GM06990 (cell line): ENCODE results near the gene RAB3GAP1.
"Not testable (repeated sequence)": the region's sequence is repeated elsewhere in the genome, so short reads cannot be mapped to it uniquely, and the experiment has no call there.

Source experiments
- DNase-seq: peaks from one replicate; pipeline ENCODE4 v3.0.0-alpha.2; 2011; ENCODE audit not compliant: insufficient read length; ENCODE audit errors: extremely low read depth
- H3K27me3 ChIP-seq: replicated peaks from 2 replicates; pipeline ENCODE4 v1.6.0; 2011; ENCODE audit warnings: low read length; ENCODE audit not compliant: control insufficient read depth, insufficient read depth
- H3K36me3 ChIP-seq: 2 replicates; pipeline ENCODE4 v1.5.1; 2011; ENCODE audit warnings: low read length; ENCODE audit not compliant: control insufficient read depth, insufficient read depth
- H3K4me3 ChIP-seq: replicated peaks from 2 replicates; pipeline ENCODE4 v1.5.1; 2011; ENCODE audit warnings: low read depth, mild to moderate bottlenecking, control low read depth, low read length
- TF ChIP-seq, protein P1 (sequence below): IDR thresholded peaks from 2 replicates; pipeline ENCODE4 v1.5.1; 2011; ENCODE audit warnings: low read length, control low read depth, mild to moderate bottlenecking, inconsistent platforms; ENCODE audit not compliant: insufficient read depth, poor library complexity, severe bottlenecking

The RAB3GAP1 gene

DNA sequence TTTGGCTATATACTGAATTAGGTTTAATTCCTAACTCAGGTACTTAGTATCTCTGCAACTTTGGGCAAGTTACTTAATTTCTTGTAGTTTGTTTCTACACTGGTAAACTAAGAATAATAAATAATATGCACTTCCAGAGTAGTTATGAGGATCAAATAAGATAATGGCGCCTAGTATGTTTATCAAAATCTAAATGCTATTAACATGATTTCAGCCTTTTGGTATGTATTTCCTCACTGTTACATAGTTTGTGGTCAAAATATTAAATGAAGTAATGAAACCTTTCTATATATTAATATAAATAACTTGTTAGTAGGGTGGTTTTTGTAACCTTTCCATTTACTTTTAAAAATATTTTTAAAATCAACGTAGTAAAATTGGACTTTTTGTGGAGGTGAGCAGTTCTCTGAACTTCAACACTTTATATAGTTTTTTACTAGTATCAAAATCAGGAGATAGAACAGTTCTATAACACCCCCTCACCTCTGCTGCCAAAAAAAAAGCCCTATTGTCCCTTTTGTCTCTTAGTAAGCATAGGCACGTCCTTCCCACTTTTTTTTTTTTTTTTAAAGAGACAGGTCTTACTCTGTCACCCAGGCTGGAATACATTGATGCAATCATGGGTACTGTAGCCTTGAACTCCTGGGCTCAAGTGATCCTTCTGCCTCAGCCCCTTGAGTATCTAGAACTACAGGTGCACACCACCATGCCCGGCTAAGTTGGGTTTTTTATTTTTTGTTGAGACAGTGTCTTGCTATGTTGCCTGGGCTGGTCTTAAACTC, 44.8 kb downstream of the RAB3GAP1 start:
- no peaks in the 10 kb centered on the region for H3K27me3 ChIP-seq
- DNase-seq, result no peak
- TF ChIP-seq, protein P1, sequence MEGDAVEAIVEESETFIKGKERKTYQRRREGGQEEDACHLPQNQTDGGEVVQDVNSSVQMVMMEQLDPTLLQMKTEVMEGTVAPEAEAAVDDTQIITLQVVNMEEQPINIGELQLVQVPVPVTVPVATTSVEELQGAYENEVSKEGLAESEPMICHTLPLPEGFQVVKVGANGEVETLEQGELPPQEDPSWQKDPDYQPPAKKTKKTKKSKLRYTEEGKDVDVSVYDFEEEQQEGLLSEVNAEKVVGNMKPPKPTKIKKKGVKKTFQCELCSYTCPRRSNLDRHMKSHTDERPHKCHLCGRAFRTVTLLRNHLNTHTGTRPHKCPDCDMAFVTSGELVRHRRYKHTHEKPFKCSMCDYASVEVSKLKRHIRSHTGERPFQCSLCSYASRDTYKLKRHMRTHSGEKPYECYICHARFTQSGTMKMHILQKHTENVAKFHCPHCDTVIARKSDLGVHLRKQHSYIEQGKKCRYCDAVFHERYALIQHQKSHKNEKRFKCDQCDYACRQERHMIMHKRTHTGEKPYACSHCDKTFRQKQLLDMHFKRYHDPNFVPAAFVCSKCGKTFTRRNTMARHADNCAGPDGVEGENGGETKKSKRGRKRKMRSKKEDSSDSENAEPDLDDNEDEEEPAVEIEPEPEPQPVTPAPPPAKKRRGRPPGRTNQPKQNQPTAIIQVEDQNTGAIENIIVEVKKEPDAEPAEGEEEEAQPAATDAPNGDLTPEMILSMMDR, result no peak
- H3K36me3 ChIP-seq, result peaks cover 1% of the 10 kb centered on the region
- H3K4me3 ChIP-seq, result no peak overlapping the region

DNA sequence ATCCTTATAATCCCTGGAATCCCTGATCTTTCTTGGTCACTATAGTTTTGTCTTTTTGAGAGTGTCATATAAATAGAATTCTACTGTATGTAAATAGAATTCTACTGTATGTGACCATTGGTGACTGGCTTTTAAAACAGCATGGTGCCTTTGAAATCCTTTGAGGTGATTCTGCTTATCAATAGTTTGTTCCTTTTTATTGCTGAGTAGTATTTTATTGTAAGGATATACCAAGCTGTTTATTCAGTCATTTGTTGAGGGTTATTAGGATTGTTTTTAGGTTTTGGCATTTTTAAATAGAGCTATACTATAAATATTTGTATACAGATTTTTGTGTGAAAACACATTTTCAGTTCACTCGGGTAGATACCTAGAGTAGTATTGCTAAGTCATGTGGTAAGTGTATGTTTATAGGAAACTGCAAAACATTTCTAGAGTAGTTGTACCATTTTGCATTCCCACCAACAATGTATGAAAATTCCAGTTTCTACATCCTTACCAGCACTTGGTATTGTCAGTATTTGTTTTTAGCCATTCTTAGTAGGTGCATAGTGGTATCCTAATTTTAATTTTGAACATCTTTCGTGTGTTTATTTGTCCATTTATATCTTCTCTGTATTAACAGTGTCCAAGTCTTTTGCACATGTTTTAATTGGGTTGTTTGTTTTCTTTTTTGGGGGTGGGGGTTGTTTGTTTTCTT, 45.6 kb downstream of the RAB3GAP1 start:
- TF ChIP-seq, protein P1, result no peak
- peaks cover 1% of the 10 kb centered on the region for H3K36me3 ChIP-seq
- DNase-seq, result no peak
- no peak overlapping the region for H3K4me3 ChIP-seq
- no peaks in the 10 kb centered on the region for H3K27me3 ChIP-seq

DNA sequence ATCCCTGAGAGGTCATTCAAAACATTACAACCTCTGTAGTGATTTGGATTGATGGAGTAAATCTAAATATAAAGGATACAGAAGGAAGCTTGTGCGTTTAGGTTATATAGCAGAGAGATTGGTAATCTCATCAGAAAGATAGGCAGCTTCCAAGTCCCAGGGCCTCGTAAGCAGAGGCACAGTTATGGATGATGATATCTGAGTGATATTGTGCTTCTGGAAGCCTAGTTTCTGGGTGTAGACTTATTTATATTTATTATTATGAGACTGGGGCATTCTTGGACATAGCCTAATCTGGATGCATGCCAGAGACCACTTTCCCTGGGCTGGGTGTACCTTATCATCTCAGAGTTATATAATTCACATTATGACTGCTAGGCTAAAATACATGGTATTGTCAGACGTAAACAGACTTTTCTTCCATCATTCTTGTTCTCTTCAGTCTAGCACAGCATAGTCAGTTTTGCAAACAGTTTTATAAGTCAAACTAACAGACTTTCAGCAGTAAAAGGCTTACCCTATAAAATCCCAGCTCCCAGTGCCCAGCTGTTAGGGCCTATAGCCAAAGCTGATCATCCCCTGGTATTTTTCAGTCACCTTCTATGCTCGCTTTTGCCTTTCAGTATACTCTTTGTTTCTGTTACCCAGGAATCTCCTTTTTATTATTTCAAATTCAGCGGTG, 47.9 kb downstream of the RAB3GAP1 start:
- H3K36me3 ChIP-seq, result no peaks in the 10 kb centered on the region; the same call in none of the 2 replicates
- no peaks in the 10 kb centered on the region for H3K27me3 ChIP-seq
- TF ChIP-seq, protein P1, result no peak
- no peak for DNase-seq
- H3K4me3 ChIP-seq, result no peak overlapping the region

DNA sequence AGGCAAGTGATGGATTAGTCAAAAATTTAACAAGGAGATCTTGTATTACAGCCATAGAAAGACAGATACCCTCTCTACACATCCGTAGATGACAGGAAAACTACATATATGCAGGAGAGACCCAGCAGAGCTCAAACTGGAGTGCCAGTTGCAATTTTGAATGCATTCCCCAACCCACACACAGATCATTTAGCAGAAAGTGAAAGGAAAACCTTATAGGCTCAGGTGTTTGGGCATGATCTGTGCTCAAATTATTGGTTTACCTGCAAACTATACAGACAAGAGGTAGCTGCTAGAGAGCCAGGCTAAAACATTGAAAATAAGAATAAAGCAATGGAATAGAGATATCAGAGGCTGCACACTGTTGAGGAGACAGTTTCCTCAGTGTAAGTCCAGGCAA, 51.8 kb downstream of the RAB3GAP1 start:
- TF ChIP-seq, protein P1, result no peak

DNA sequence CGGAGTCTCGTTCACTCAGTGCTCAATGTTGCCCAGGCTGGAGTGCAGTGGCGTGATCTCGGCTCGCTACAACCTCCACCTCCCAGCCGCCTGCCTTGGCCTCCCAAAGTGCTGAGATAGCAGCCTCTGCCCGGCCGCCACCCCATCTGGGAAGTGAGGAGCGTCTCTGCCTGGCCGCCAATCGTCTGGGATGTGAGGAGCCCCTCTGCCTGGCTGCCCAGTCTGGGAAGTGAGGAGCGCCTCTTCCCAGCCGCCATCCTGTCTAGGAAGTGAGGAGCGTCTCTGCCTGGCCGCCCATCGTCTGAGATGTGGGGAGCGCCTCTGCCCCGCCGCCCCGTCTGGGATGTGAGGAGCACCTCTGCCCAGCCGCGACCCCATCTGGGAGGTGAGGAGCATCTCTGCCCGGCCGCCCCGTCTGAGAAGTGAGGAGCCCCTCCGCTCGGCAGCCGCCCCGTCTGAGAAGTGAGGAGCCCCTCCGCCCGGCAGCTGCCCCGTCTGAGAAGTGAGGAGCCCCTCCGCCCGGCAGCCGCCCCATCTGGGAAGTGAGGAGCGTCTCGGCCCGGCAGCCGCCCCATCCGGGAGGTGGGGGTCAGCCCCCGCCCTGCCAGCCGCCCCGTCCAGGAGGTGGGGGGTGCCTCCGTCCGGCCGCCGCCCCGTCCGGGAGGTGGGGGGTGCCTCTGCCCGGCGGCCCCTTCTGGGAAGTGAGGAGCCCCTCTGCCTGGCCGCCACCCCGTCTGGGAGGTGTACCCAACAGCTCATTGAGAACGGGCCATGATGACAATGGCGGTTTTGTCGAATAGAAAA, 53.6 kb downstream of the RAB3GAP1 start:
- H3K4me3 ChIP-seq, DNase-seq, H3K27me3 ChIP-seq, H3K36me3 ChIP-seq: not testable (repeated sequence)

More for the DNA sequence above, 51.8 kb downstream of the RAB3GAP1 start:
- Histone ChIP-seq H3K27me3 (no peaks in the 10 kb centered on the region), H3K36me3 (no peaks in the 10 kb centered on the region; the same call in none of the 2 replicates), H3K4me3 (no peak overlapping the region)
- DNase-seq, result no peak
